ENCODE data around the gene INAFM1. TPM values are rescaled to one million over a fixed set of nuclear protein-coding genes. Genes with fewer than 3 reads are reported as not detected.

Gene INAFM1
- total and polyA plus RNA-seq, 2 donors (not counting 1 experiment from before 2014, with no cell fraction given) = 6.6 to 13.6 TPM

DNA sequence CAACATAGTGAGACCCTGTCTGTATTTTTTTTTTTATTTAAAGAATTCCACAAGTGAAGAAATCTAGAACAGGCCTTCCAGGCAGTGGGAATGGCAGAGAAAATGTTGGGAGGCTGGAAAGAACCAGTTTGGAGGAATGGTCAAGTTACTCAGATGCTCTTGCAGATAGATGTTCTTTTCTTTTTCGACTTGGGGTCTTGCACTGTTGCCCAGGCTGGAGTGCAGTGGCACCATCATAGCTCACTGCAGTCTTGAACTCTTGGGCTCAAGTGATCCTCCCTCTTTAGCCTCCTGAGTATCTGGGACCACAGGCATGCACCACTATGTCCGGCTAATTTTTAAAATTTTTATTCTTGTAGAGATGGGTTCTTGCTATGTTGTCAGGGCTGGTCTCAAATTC lies 35.6 kb downstream of the INAFM1 start:
- Histone ChIP-seq H3K27me3 (replicated peaks in 1 of 4; ENCODE audit: control extremely low read depth in 1 of 4, control insufficient read depth in 3 of 4, insufficient read depth in 4 of 4, low read length in 3 of 4) (peaks cover 0 to 16% (median 2%) of the 10 kb centered on the region in 4 experiments), H3K9me3 (ENCODE audit: control extremely low read depth in 1 of 3, control insufficient read depth in 2 of 3, insufficient read depth in 1 of 3, low read length in 2 of 3) (peaks cover 0 to 10% (median 0%) of the 10 kb centered on the region in 3 donors), H3K36me3 (replicated peaks in 1 of 2; ENCODE audit: control extremely low read depth in 1 of 2, control insufficient read depth in 1 of 2, extremely low read depth in 1 of 2, insufficient read depth in 2 of 2, low read length in 1 of 2) (no peaks in the 10 kb centered on the region), H4K20me1 (ENCODE audit: control insufficient read depth, insufficient read depth, low read length, poor library complexity, severe bottlenecking) (no peaks in the 10 kb centered on the region), H3K79me2 (ENCODE audit: control insufficient read depth, insufficient read depth, low read length) (no peaks in the 10 kb centered on the region), H3K4me1 (ENCODE audit: control insufficient read depth in 2 of 2, insufficient read depth in 2 of 2, low read length in 2 of 2) (peaks cover 2% of the 10 kb centered on the region in 2 donors), H3K4me2 (replicated peaks; ENCODE audit: low read depth, low read length, poor library complexity, severe bottlenecking) (no peak overlapping the region), H3K27ac (ENCODE audit: low read length in 2 of 2) (no peak overlapping the region), H3K4me3 (ENCODE audit: control extremely low read depth in 1 of 5, extremely low read depth in 1 of 5, insufficient read depth in 1 of 5, low read depth in 2 of 5, low read length in 4 of 5) (peak overlapping the region in 1 of 5 experiments; percentile 82), H3K9ac (ENCODE audit: low read length) (no peak overlapping the region), H2AFZ (ENCODE audit: insufficient read depth, low read depth, low read length, poor library complexity, severe bottlenecking) (no peak overlapping the region)
- TF ChIP-seq EZH2 (IDR thresholded peaks at IDR 0.05; ENCODE audit: borderline replicate concordance, insufficient read depth, low read depth, low read length, poor library complexity, severe bottlenecking) (no peak), CTCF (IDR thresholded peaks at IDR 0.05) (no peak)
- no peak for DNase-seq
- ChIA-PET POLR2A (no interaction called here), CTCF (no interaction called here)
- Mint-ChIP-seq H3K27me3 (peaks cover 30% of the 10 kb centered on the region), H3K4me1 (peaks cover 2% of the 10 kb centered on the region), H3K27ac (no peak overlapping the region), H3K9me3 (ENCODE audit: insufficient read depth) (no peaks in the 10 kb centered on the region), H3K4me3 (no peak overlapping the region)
- 100% methylated on average over 1 of the region's 2 CpGs for WGBS (ENCODE audit: insufficient coverage)
- intact Hi-C loops (cut with micrococcal nuclease) = no loop called here
- no peak for ATAC-seq (ENCODE audit: low read depth)

GRCh38 chr19:47310819-47311218 lies 36.1 kb downstream of the INAFM1 start:
- no peak for DNase-seq

More at GRCh38 chr19:47310819-47311218, 36.1 kb downstream of the INAFM1 start:
- no peaks in the 10 kb centered on the region for H3K36me3 ChIP-seq (replicated peaks in 1 of 2; ENCODE audit: control extremely low read depth in 1 of 2, control insufficient read depth in 1 of 2, extremely low read depth in 1 of 2, insufficient read depth in 2 of 2, low read length in 1 of 2)
- no peak overlapping the region for H3K27ac Mint-ChIP-seq
- no peak for ATAC-seq (ENCODE audit: low read depth)
- no peaks in the 10 kb centered on the region for H4K20me1 ChIP-seq (ENCODE audit: control insufficient read depth, insufficient read depth, low read length, poor library complexity, severe bottlenecking)
- H2AFZ ChIP-seq (ENCODE audit: insufficient read depth, low read depth, low read length, poor library complexity, severe bottlenecking) = no peak overlapping the region
- H3K4me3 ChIP-seq (ENCODE audit: control extremely low read depth in 1 of 5, extremely low read depth in 1 of 5, insufficient read depth in 1 of 5, low read depth in 2 of 5, low read length in 4 of 5) = peak overlapping the region in 1 of 5 experiments; percentile 82
- no peak for TF ChIP-seq EZH2 (IDR thresholded peaks at IDR 0.05; ENCODE audit: borderline replicate concordance, insufficient read depth, low read depth, low read length, poor library complexity, severe bottlenecking)
- TF ChIP-seq CTCF (IDR thresholded peaks at IDR 0.05) = no peak
- H3K27me3 ChIP-seq (replicated peaks in 1 of 4; ENCODE audit: control extremely low read depth in 1 of 4, control insufficient read depth in 3 of 4, insufficient read depth in 4 of 4, low read length in 3 of 4) = peaks cover 0 to 17% (median 1%) of the 10 kb centered on the region in 4 experiments
- H3K9me3 ChIP-seq (ENCODE audit: control extremely low read depth in 1 of 3, control insufficient read depth in 2 of 3, insufficient read depth in 1 of 3, low read length in 2 of 3) = peaks cover 0 to 13% (median 0%) of the 10 kb centered on the region in 3 donors
- no peaks in the 10 kb centered on the region for H3K4me1 Mint-ChIP-seq
- no peak overlapping the region for H3K9ac ChIP-seq (ENCODE audit: low read length)
- ChIA-PET CTCF (no interaction called here), POLR2A (no interaction called here)
- no peaks in the 10 kb centered on the region for H3K9me3 Mint-ChIP-seq (ENCODE audit: insufficient read depth)
- WGBS (ENCODE audit: insufficient coverage) = 37% methylated on average over 5 of the region's 5 CpGs
- no peak overlapping the region for H3K27ac ChIP-seq (ENCODE audit: low read length in 2 of 2)
- no peak overlapping the region for H3K4me2 ChIP-seq (replicated peaks; ENCODE audit: low read depth, low read length, poor library complexity, severe bottlenecking)
- H3K4me1 ChIP-seq (ENCODE audit: control insufficient read depth in 2 of 2, insufficient read depth in 2 of 2, low read length in 2 of 2) = no peaks in the 10 kb centered on the region
- intact Hi-C loops (cut with micrococcal nuclease) = no loop called here
- no peak overlapping the region for H3K4me3 Mint-ChIP-seq
- peaks cover 31% of the 10 kb centered on the region for H3K27me3 Mint-ChIP-seq
- H3K79me2 ChIP-seq (ENCODE audit: control insufficient read depth, insufficient read depth, low read length) = no peaks in the 10 kb centered on the region

Data from B cell (primary cell).